ENCODE measurements around the gene DUSP28. TPM values are rescaled to one million over a fixed set of nuclear protein-coding genes. Genes with fewer than 3 reads are reported as not detected.

Gene DUSP28
- total and polyA plus RNA-seq, 2 of the 13 experiments (the other 11 are each of a cell fraction or from before 2014, with no cell fraction given): 5.2 to 8.6 TPM

- peak; percentile 52 for TF ChIP-seq ZEB1 (IDR thresholded peaks at IDR 0.05; ENCODE audit: insufficient replicate concordance, low read depth)
- TF ChIP-seq SNRNP70 (IDR thresholded peaks at IDR 0.05; ENCODE audit: low read depth, low read length): no peak
- TF ChIP-seq RERE (CRISPR knock-in tag; IDR thresholded peaks at IDR 0.05; ENCODE audit: low read depth): no peak
- no peak for TF ChIP-seq SCMH1 (CRISPR knock-in tag; IDR thresholded peaks at IDR 0.05; ENCODE audit: borderline replicate concordance)
- no peak for TF ChIP-seq CERS6 (CRISPR knock-in tag; IDR thresholded peaks at IDR 0.05)
- no peak for TF ChIP-seq HOXA7 (CRISPR knock-in tag; IDR thresholded peaks at IDR 0.05)
- no peak for TF ChIP-seq ZNF343 (CRISPR knock-in tag; IDR thresholded peaks at IDR 0.05)
- TF ChIP-seq HNF1A (IDR thresholded peaks at IDR 0.05; ENCODE audit: low read depth): no peak
- TF ChIP-seq HNF1A (CRISPR knock-in tag; IDR thresholded peaks at IDR 0.05; ENCODE audit: borderline replicate concordance): no peak
- TF ChIP-seq TARDBP (CRISPR knock-in tag; IDR thresholded peaks at IDR 0.05): peak; percentile 70; the same call in 1 of the 2 replicates
- 0 out of 2 replicates have a peak, but pooled peaks have one; percentile 24 for TF ChIP-seq POLR2G (IDR thresholded peaks at IDR 0.05; ENCODE audit: low read depth, low read length)
- no peak for TF ChIP-seq AKNA (CRISPR knock-in tag; IDR thresholded peaks at IDR 0.05; ENCODE audit: borderline replicate concordance)
- no peak for TF ChIP-seq KDM3A (CRISPR knock-in tag; IDR thresholded peaks at IDR 0.05; ENCODE audit: low read depth)
These were observed 37.4 kb downstream of the DUSP28 start (continued) for GRCh38 chr2:240597419-240598181.
